ENCODE results near the gene CNTRL.
"Not testable (repeated sequence)": the region's sequence is repeated elsewhere in the genome, so short reads cannot be mapped to it uniquely, and the experiment has no call there.

Gene CNTRL

GRCh38 chr9:121138561-121138960, 63.8 kb downstream of the CNTRL start:
- DNase-seq = no peak

GRCh38 chr9:121138973-121139372, 64.2 kb downstream of the CNTRL start:
- DNase-seq = no peak

GRCh38 chr9:121140162-121140561, 65.4 kb downstream of the CNTRL start:
- DNase-seq = no peak

GRCh38 chr9:121141306-121141705, 66.6 kb downstream of the CNTRL start:
- no peak for DNase-seq

- no peak for DNase-seq
Measured at GRCh38 chr9:121141706-121142105, 67.0 kb downstream of the CNTRL start.

GRCh38 chr9:121143771-121144170, 69.0 kb downstream of the CNTRL start:
- peak; percentile 47 for DNase-seq

GRCh38 chr9:121144482-121144881, 69.7 kb downstream of the CNTRL start:
- DNase-seq = no peak

GRCh38 chr9:121150188-121150587, 75.4 kb downstream of the CNTRL start:
- DNase-seq = no peak

GRCh38 chr9:121153642-121154041, 78.9 kb downstream of the CNTRL start:
- peak; percentile 73 for DNase-seq

GRCh38 chr9:121154782-121155181, 80.0 kb downstream of the CNTRL start:
- DNase-seq = peak; percentile 70

GRCh38 chr9:121156263-121156731, 81.5 kb downstream of the CNTRL start:
- no peak for DNase-seq

GRCh38 chr9:121157939-121158338, 83.2 kb downstream of the CNTRL start:
- DNase-seq = no peak

- DNase-seq = peak; percentile 68
Measured at GRCh38 chr9:121160025-121160424, 85.3 kb downstream of the CNTRL start.

- DNase-seq = no peak
Measured at GRCh38 chr9:121168052-121168451, 93.3 kb downstream of the CNTRL start.

GRCh38 chr9:121169094-121169601, 94.4 kb downstream of the CNTRL start:
- peak; percentile 57 for DNase-seq

- DNase-seq = no peak
Measured at GRCh38 chr9:121171236-121171635, 96.5 kb downstream of the CNTRL start.

GRCh38 chr9:121172726-121173487, 98.2 kb downstream of the CNTRL start:
- DNase-seq = no peak

- DNase-seq = no peak
Measured at GRCh38 chr9:121173501-121173900, 98.7 kb downstream of the CNTRL start.

GRCh38 chr9:121178676-121179372, 104.1 kb downstream of the CNTRL start:
- DNase-seq = no peak

GRCh38 chr9:121179373-121179721, 104.6 kb downstream of the CNTRL start:
- not testable (repeated sequence) for DNase-seq

GRCh38 chr9:121179930-121180681, 105.4 kb downstream of the CNTRL start:
- DNase-seq = no peak

- no peak for DNase-seq
Measured at GRCh38 chr9:121182101-121182836, 107.5 kb downstream of the CNTRL start.

GRCh38 chr9:121182989-121183388, 108.2 kb downstream of the CNTRL start:
- peak; percentile 38 for DNase-seq

All from hematopoietic multipotent progenitor cell treated with erythropoietin and hydrocortisone succinate and interleukin-3 and kit ligand, for 4 days (in vitro differentiated cells).